Vagina (tissue), 2 donors: ENCODE data around the gene ELP4.
"Not testable (repeated sequence)": the region's sequence is repeated elsewhere in the genome, so short reads cannot be mapped to it uniquely, and the experiment has no call there.

Source experiments
- POLR2A ChIP-seq, 2 donors: fragments of 450-650 bp; IDR thresholded peaks; one replicate each; pipeline ENCODE4 v1.6.1; 2017; ENCODE audit warnings: antibody characterized with exemption in 2 of 2, mild to moderate bottlenecking in 2 of 2, moderate library complexity in 2 of 2
- TF ChIP-seq, protein P1 (sequence below), 3 experiments: fragments of 450-650 bp in 2 of 3; fragments of 200-600 bp in 1 of 3; sonication (generic) in 1 of 3; IDR thresholded peaks; one replicate each; pipeline ENCODE4 v1.5.1; 2017 to 2019; ENCODE audit warnings: antibody characterized with exemption in 3 of 3, mild to moderate bottlenecking in 2 of 3, moderate library complexity in 2 of 3

DNA sequence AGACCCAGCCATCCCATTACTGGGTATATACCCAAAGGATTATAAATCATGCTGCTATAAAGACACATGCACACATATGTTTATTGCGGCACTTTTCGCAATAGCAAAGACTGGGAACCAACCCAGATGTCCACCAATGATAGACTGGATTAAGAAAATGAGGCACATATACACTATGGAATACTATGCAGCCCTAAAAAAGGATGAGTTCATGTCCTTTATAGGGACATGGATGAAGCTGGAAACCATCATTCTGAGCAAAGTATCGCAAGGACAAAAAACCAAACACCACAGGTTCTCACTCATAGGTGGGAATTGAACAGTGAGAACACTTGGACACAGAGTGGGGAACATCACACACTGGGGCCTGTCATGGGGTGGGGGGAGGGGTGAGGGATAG is 69.8 kb downstream of the ELP4 start:
- TF ChIP-seq, protein P1, sequence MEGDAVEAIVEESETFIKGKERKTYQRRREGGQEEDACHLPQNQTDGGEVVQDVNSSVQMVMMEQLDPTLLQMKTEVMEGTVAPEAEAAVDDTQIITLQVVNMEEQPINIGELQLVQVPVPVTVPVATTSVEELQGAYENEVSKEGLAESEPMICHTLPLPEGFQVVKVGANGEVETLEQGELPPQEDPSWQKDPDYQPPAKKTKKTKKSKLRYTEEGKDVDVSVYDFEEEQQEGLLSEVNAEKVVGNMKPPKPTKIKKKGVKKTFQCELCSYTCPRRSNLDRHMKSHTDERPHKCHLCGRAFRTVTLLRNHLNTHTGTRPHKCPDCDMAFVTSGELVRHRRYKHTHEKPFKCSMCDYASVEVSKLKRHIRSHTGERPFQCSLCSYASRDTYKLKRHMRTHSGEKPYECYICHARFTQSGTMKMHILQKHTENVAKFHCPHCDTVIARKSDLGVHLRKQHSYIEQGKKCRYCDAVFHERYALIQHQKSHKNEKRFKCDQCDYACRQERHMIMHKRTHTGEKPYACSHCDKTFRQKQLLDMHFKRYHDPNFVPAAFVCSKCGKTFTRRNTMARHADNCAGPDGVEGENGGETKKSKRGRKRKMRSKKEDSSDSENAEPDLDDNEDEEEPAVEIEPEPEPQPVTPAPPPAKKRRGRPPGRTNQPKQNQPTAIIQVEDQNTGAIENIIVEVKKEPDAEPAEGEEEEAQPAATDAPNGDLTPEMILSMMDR (IDR thresholded peaks at IDR 0.05) = not testable (repeated sequence)
- TF ChIP-seq POLR2A (IDR thresholded peaks at IDR 0.05) = not testable (repeated sequence)
